Trophoblast cell (in vitro differentiated cells and primary cell): ENCODE data around the gene PAQR9.
"Not testable (repeated sequence)": the region's sequence is repeated elsewhere in the genome, so short reads cannot be mapped to it uniquely, and the experiment has no call there.

Source experiments
- DNase-seq, 2 donors: peaks; one replicate each; pipeline ENCODE4 v3.0.0-alpha.2; 2016
- H2AFZ ChIP-seq: 2 replicates; pipeline ENCODE4 v1.6.1; 2013; ENCODE audit warnings: low read length, moderate library complexity, mild to moderate bottlenecking; ENCODE audit not compliant: insufficient read depth, poor library complexity
- H2AK5ac ChIP-seq: 2 replicates; pipeline ENCODE4 v1.6.1; 2013; ENCODE audit warnings: mild to moderate bottlenecking, low read length
- H2BK120ac ChIP-seq: 2 replicates; pipeline ENCODE4 v1.6.1; 2013; ENCODE audit warnings: low read length, mild to moderate bottlenecking, moderate library complexity; ENCODE audit not compliant: insufficient read depth, poor library complexity
- H2BK12ac ChIP-seq: 2 replicates; pipeline ENCODE4 v1.6.1; 2013; ENCODE audit warnings: mild to moderate bottlenecking, low read length, moderate library complexity
- H2BK5ac ChIP-seq: 2 replicates; pipeline ENCODE4 v1.6.1; 2013; ENCODE audit warnings: low read length, low read depth, moderate library complexity, mild to moderate bottlenecking; ENCODE audit not compliant: poor library complexity
- H3K14ac ChIP-seq: 2 replicates; pipeline ENCODE4 v1.6.1; 2013; ENCODE audit warnings: mild to moderate bottlenecking, low read length
- H3K18ac ChIP-seq: 2 replicates; pipeline ENCODE4 v1.6.1; 2013; ENCODE audit warnings: mild to moderate bottlenecking, low read length
- H3K23ac ChIP-seq: 2 replicates; pipeline ENCODE4 v1.6.1; 2013; ENCODE audit warnings: low read length
- H3K27ac ChIP-seq: 2 replicates; pipeline ENCODE4 v1.5.1; 2013; ENCODE audit warnings: low read depth, mild to moderate bottlenecking, inconsistent platforms, low read length, moderate library complexity
- H3K27me3 ChIP-seq: 2 replicates; pipeline ENCODE4 v1.6.1; 2013; ENCODE audit warnings: inconsistent platforms, mild to moderate bottlenecking, low read length, moderate library complexity; ENCODE audit not compliant: insufficient read depth
- H3K36me3 ChIP-seq, 2 experiments: 1 replicate in 1 of 2; 2 replicates in 1 of 2; pipeline ENCODE4 v1.6.1; 2013; ENCODE audit warnings: low read length in 2 of 2, mild to moderate bottlenecking in 2 of 2, moderate library complexity in 1 of 2; ENCODE audit not compliant: insufficient read depth in 2 of 2, control insufficient read depth in 1 of 2
- H3K4ac ChIP-seq: 2 replicates; pipeline ENCODE4 v1.6.1; 2013; ENCODE audit warnings: low read depth, mild to moderate bottlenecking, low read length, moderate library complexity
- H3K4me1 ChIP-seq, 2 experiments: 1 replicate in 1 of 2; 2 replicates in 1 of 2; pipeline ENCODE4 v1.6.1; 2013; ENCODE audit warnings: low read length in 2 of 2, mild to moderate bottlenecking in 2 of 2, moderate library complexity in 1 of 2; ENCODE audit not compliant: insufficient read depth in 2 of 2, control insufficient read depth in 1 of 2
- H3K4me2 ChIP-seq: 2 replicates; pipeline ENCODE4 v1.6.1; 2013; ENCODE audit warnings: inconsistent platforms, mild to moderate bottlenecking, low read length, moderate library complexity
- H3K4me3 ChIP-seq: 2 replicates; pipeline ENCODE4 v1.5.1; 2013; ENCODE audit warnings: mild to moderate bottlenecking, low read depth, low read length, inconsistent platforms
- H3K79me1 ChIP-seq: one replicate; pipeline ENCODE4 v1.6.1; 2013; ENCODE audit warnings: low read length
- H3K79me2 ChIP-seq: 2 replicates; pipeline ENCODE4 v1.6.1; 2013; ENCODE audit warnings: low read length, mild to moderate bottlenecking; ENCODE audit not compliant: control insufficient read depth, insufficient read depth, poor library complexity
- H3K9ac ChIP-seq: 2 replicates; pipeline ENCODE4 v1.6.1; 2013; ENCODE audit warnings: mild to moderate bottlenecking, low read length
- H3K9me3 ChIP-seq: 2 replicates; pipeline ENCODE4 v1.6.1; 2013; ENCODE audit warnings: low read depth, mild to moderate bottlenecking, control low read depth, inconsistent platforms, low read length; ENCODE audit not compliant: insufficient read depth
- H4K12ac ChIP-seq: 2 replicates; pipeline ENCODE4 v1.6.1; 2013; ENCODE audit warnings: low read depth, mild to moderate bottlenecking, low read length, moderate library complexity
- H4K8ac ChIP-seq: 2 replicates; pipeline ENCODE4 v1.6.1; 2013; ENCODE audit warnings: low read depth, mild to moderate bottlenecking, low read length, moderate library complexity
- H4K91ac ChIP-seq: one replicate; pipeline ENCODE4 v1.6.1; 2013; ENCODE audit warnings: low read depth, mild to moderate bottlenecking, low read length, moderate library complexity
- WGBS: extraction: QIAGEN DNeasy Blood & Tissue Kit; methylation state at CpG from one replicate; pipeline ENCODE4 v1.1.7; 2013; ENCODE audit warnings: missing lambda C conversion rate; ENCODE audit not compliant: insufficient read length, insufficient coverage; ENCODE audit errors: extremely low coverage; 5-methylcytosine and 5-hydroxymethylcytosine counted together

The PAQR9 gene

DNA sequence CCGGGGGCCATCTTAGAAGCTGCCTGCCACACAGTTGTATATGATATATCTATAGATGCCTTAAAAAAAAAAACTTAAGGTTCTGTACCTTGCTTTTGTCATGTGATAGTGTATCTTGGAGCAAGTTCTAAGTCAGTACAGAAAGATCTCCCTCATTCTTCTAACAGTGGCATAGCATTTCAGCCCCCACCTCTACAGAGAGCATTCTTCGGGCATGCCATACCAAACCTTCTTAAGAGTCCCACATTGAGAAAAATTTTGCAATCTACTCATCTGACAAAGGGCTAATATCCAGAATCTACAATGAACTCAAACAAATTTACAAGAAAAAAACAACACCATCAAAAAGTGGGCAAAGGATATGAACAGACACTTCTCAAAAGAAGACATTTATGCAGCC, 24.7 kb upstream of the PAQR9 start:
- not testable (repeated sequence) for H2AK5ac ChIP-seq

DNA sequence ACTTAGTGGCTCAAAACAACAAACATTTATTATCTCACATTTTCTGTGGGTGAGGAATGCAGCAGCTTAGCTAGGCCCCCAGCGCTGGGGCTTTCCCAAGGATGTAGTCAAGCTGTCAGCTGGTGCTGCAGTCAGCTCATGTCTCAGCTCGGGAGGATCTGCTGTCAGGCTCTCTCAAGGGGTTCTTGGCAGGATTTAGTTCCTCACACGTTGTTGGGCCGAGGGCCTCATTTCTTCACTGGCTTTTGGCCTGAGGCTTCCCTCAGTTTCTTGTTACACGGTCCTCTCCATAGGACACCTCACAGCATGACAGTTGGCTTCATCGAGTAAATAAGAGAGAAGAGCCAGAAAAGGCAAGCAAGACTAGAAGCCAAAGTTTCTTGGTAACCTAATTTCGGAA, 24.2 kb upstream of the PAQR9 start:
- WGBS = no CpG with 5 or more reads among the region's 7 CpGs
- Histone ChIP-seq H2AK5ac (no peak overlapping the region), H3K36me3 (no peaks in the 10 kb centered on the region), H3K23ac (no peak overlapping the region), H3K27ac (no peak overlapping the region), H3K4me2 (no peak overlapping the region), H2BK120ac (no peak overlapping the region), H3K14ac (no peak overlapping the region), H4K91ac (no peak overlapping the region), H3K4me3 (no peak overlapping the region), H3K27me3 (no peaks in the 10 kb centered on the region), H2BK5ac (no peak overlapping the region), H2AFZ (no peak overlapping the region), H3K79me1 (no peaks in the 10 kb centered on the region), H3K18ac (no peak overlapping the region), H3K9me3 (no peaks in the 10 kb centered on the region), H3K9ac (peak overlapping the region; percentile 53), H4K12ac (no peak overlapping the region), H2BK12ac (no peak overlapping the region), H3K4me1 (no peaks in the 10 kb centered on the region), H3K4ac (no peak overlapping the region), H4K8ac (no peak overlapping the region), H3K79me2 (no peaks in the 10 kb centered on the region)
- DNase-seq = no peak

More for the DNA sequence above, 24.7 kb upstream of the PAQR9 start:
- WGBS = no CpG with 5 or more reads among the region's 2 CpGs
- H3K27ac ChIP-seq, H2BK120ac ChIP-seq, H3K9me3 ChIP-seq, H3K36me3 ChIP-seq, H2BK12ac ChIP-seq, H3K14ac ChIP-seq, H3K4me2 ChIP-seq, H3K18ac ChIP-seq, H3K79me2 ChIP-seq, H3K9ac ChIP-seq, H3K79me1 ChIP-seq, H3K4me1 ChIP-seq, H3K23ac ChIP-seq, H4K12ac ChIP-seq, H2BK5ac ChIP-seq, H4K91ac ChIP-seq, H3K4ac ChIP-seq, H3K4me3 ChIP-seq, DNase-seq, H4K8ac ChIP-seq, H3K27me3 ChIP-seq, H2AFZ ChIP-seq: not testable (repeated sequence)

DNA sequence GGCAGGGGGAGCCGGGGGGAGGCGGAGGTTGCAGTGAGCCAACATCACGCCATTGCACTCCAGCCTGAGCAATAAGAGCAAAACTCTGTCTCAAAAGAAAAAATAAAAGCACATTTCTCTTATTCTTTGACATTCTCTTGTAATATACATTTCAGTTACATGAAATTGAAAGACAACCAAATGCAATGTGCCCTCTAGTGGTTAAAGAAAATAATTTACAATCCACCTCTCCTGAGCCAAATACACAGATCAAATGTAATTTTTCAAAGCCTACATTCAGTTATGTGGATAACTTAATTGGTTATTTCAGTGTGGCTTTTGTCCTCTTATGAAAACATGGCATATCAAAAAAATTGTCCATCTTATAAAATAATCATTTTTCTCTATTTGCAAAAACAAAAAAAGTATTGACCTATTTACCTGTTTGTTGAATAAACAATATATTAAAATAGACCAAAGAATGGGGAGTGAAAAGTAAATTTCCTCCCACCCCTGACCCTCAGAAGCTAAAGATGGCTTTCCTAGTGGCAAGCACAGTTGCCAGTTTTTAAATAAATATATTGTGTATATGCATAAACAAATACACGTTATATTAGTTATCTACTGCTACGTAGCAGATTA, 23.7 kb upstream of the PAQR9 start:
- Histone ChIP-seq H2BK12ac (no peak overlapping the region), H2AFZ (no peak overlapping the region), H2BK5ac (no peak overlapping the region), H4K91ac (no peak overlapping the region), H3K14ac (no peak overlapping the region), H3K4me1 (no peaks in the 10 kb centered on the region), H2BK120ac (no peak overlapping the region), H3K9ac (no peak overlapping the region), H3K27ac (no peak overlapping the region), H3K9me3 (no peaks in the 10 kb centered on the region), H3K36me3 (no peaks in the 10 kb centered on the region), H3K4me3 (no peak overlapping the region), H3K18ac (no peak overlapping the region), H3K79me1 (no peaks in the 10 kb centered on the region), H4K8ac (no peak overlapping the region), H3K27me3 (no peaks in the 10 kb centered on the region), H2AK5ac (no peak overlapping the region), H3K4ac (no peak overlapping the region), H3K23ac (no peak overlapping the region), H3K4me2 (no peak overlapping the region), H4K12ac (no peak overlapping the region), H3K79me2 (no peaks in the 10 kb centered on the region)
- WGBS = no CpG with 5 or more reads among the region's 5 CpGs
- DNase-seq = peak in 1 of 2 donors; percentile 78

DNA sequence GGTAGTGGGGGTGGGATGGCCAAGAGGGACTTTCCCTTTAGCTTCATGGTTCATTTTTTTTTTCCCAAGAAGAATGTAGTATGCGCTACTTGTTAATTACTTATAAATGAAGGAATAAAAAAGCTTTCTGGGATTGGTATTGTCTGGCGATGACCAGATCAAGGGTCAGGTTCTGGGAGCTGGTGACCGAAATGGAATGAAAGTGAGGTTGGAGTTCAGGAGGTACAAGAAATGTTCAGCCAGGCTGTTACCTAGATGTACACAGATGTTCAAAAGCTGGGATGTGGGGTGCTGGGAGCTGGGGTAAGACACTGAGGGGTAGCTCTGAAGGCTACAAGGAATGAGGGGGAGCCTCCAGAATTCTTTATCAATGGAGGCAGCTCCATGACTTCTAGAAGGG, 20.8 kb upstream of the PAQR9 start:
- no peaks in the 10 kb centered on the region for H3K27me3 ChIP-seq
- no peaks in the 10 kb centered on the region for H3K79me1 ChIP-seq
- no peak for DNase-seq
- H3K36me3 ChIP-seq = no peaks in the 10 kb centered on the region
- no peak overlapping the region for H3K9ac ChIP-seq
- no peak overlapping the region for H2BK12ac ChIP-seq
- H4K91ac ChIP-seq = no peak overlapping the region
- H2AFZ ChIP-seq = no peak overlapping the region
- no peak overlapping the region for H4K8ac ChIP-seq
- WGBS = no CpG with 5 or more reads among the region's 3 CpGs
- no peaks in the 10 kb centered on the region for H3K9me3 ChIP-seq
- no peak overlapping the region for H4K12ac ChIP-seq
- H3K23ac ChIP-seq = no peak overlapping the region
- no peak overlapping the region for H3K18ac ChIP-seq
- H3K4me2 ChIP-seq = no peak overlapping the region
- H3K79me2 ChIP-seq = no peaks in the 10 kb centered on the region
- H3K14ac ChIP-seq = no peak overlapping the region
- no peak overlapping the region for H2BK5ac ChIP-seq
- H2AK5ac ChIP-seq = no peak overlapping the region
- H3K4ac ChIP-seq = no peak overlapping the region
- no peak overlapping the region for H3K27ac ChIP-seq
- H2BK120ac ChIP-seq = no peak overlapping the region
- no peaks in the 10 kb centered on the region for H3K4me1 ChIP-seq
- no peak overlapping the region for H3K4me3 ChIP-seq
